PFSK-1 (cell line): ENCODE data around the gene IFI16.

Experiments
- FOXP2 ChIP-seq: optimal IDR thresholded peaks from 2 replicates; pipeline ENCODE3; 2011; ENCODE audit warnings: borderline replicate concordance, control low read depth, inconsistent platforms; ENCODE audit not compliant: insufficient read depth; ENCODE audit errors: extremely low read length, extremely low read depth
- POLR2AphosphoS5 ChIP-seq: IDR thresholded peaks from 2 replicates; pipeline ENCODE4 v1.6.1; 2012; ENCODE audit warnings: low read depth, mild to moderate bottlenecking, control low read depth, low read length, moderate library complexity
- SIN3A ChIP-seq: IDR thresholded peaks from 2 replicates; pipeline ENCODE4 v1.6.1; 2012; ENCODE audit warnings: mild to moderate bottlenecking, low read length, moderate library complexity, borderline replicate concordance; ENCODE audit not compliant: insufficient read depth
- TAF1 ChIP-seq: IDR thresholded peaks from 2 replicates; pipeline ENCODE4 v1.6.1; 2012; ENCODE audit warnings: low read length, control low read depth, borderline replicate concordance; ENCODE audit not compliant: insufficient read depth
- TF ChIP-seq, protein P1 (sequence below), 2 experiments: IDR thresholded peaks; 2 replicates each; pipeline versions ENCODE4 v1.6.1 to v1.8.0; 2011 to 2012; ENCODE audit warnings: low read depth in 2 of 2, low read length in 2 of 2, control low read depth in 1 of 2, inconsistent platforms in 1 of 2, mild to moderate bottlenecking in 1 of 2, moderate library complexity in 1 of 2; ENCODE audit not compliant: insufficient read depth in 1 of 2

Gene IFI16

DNA sequence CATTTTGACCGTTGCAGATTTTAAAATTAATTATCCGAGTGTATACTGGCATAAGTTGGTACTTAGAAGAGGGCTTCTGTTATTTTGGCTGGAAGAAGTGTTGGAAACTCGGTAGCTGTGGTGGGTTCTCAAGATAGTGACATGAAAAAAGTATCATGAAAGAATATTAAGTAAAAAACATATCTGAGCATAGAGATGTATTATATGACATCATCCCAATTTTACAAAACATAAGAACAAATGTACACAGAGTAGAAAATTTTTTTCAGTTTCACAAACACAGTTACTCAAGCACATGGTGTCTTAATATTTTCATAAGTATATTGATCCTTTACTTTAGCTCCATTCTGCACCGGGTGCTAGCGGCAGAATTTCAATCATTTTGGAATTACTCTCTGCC lies 684 bp downstream of the IFI16 start:
- TF ChIP-seq TAF1: no peak
- TF ChIP-seq SIN3A: no peak
- no peak for TF ChIP-seq POLR2AphosphoS5
- TF ChIP-seq FOXP2: no peak
- TF ChIP-seq, protein P1, sequence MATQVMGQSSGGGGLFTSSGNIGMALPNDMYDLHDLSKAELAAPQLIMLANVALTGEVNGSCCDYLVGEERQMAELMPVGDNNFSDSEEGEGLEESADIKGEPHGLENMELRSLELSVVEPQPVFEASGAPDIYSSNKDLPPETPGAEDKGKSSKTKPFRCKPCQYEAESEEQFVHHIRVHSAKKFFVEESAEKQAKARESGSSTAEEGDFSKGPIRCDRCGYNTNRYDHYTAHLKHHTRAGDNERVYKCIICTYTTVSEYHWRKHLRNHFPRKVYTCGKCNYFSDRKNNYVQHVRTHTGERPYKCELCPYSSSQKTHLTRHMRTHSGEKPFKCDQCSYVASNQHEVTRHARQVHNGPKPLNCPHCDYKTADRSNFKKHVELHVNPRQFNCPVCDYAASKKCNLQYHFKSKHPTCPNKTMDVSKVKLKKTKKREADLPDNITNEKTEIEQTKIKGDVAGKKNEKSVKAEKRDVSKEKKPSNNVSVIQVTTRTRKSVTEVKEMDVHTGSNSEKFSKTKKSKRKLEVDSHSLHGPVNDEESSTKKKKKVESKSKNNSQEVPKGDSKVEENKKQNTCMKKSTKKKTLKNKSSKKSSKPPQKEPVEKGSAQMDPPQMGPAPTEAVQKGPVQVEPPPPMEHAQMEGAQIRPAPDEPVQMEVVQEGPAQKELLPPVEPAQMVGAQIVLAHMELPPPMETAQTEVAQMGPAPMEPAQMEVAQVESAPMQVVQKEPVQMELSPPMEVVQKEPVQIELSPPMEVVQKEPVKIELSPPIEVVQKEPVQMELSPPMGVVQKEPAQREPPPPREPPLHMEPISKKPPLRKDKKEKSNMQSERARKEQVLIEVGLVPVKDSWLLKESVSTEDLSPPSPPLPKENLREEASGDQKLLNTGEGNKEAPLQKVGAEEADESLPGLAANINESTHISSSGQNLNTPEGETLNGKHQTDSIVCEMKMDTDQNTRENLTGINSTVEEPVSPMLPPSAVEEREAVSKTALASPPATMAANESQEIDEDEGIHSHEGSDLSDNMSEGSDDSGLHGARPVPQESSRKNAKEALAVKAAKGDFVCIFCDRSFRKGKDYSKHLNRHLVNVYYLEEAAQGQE (IDR thresholded peaks at IDR 0.05; ENCODE audit: insufficient read depth in 1 of 2, low read depth in 2 of 2, low read length in 2 of 2): no peak

DNA sequence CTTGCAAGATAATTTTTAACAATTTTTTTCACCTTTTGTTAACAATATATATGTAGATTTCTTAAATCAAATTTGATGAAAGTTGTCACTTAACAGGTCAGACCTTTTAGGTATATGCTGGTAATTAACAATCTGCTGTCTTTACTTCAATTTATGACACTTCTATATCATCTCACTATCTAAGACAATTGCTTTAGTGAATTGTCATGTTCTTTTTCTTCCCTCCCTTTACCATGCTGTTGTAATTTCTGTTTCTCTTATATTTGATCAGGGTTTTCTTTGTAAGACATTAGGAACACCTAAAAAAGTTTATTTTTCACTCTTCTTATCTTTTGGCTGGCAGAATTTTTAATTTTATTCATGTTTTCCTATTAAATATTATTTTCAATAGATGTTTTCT lies 2.0 kb downstream of the IFI16 start:
- no peak for TF ChIP-seq SIN3A
- TF ChIP-seq FOXP2: no peak
- TF ChIP-seq TAF1: no peak
- TF ChIP-seq POLR2AphosphoS5: no peak
- TF ChIP-seq, protein P1 (IDR thresholded peaks at IDR 0.05; ENCODE audit: insufficient read depth in 1 of 2, low read depth in 2 of 2, low read length in 2 of 2): no peak

DNA sequence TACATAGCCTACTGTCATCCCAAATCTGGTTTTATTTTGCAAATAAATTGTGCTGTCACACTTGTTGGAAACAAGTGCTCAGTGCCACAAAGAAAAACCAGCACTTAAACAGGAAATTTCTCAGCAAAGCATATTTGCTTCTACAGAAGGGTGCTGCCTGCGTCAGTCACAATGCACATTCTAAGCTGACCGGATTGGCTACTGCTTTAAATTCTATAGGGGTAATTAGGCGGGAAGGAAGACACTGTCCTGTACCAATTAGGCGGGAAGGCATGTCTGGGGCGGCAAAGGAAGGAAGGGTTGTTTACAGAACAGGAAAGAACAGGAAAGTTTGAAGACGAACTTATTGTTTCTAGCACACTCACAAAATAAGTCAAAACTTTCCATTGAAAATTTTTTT lies 2.8 kb downstream of the IFI16 start:
- TF ChIP-seq, protein P1 (IDR thresholded peaks at IDR 0.05; ENCODE audit: insufficient read depth in 1 of 2, low read depth in 2 of 2, low read length in 2 of 2): peak in 1 of 2 experiments; percentile 24; a peak in 1 of 4 replicates
- TF ChIP-seq SIN3A (peak; percentile 35; the same call in 1 of the 2 replicates), TAF1 (no peak)

DNA sequence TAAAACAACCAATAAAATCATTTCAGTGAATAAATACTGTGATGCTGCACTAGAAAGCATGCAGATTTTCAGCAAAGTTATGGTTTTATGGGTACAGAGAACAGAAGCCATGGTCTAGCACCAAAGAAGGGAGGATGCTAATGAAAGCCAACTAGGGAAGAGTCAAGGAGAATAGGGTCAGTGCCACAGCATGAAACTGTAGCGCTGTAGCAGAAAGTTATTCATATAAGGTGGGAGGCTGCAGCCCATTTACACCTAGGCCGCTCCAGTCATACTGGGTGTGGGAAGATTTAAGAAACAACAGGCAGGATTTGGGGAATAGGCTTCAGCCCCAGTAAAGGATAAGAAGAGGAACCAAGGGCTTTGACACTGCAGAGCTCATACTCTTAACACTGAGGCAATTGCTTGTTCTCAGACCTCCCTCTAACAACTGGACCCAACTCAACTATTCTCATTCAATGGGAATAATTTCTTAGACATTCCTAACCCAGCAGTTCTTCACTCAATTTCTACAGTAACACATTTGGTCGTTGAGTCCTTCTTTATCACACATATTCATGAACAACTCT lies 4.4 kb downstream of the IFI16 start:
- TF ChIP-seq SIN3A (no peak), FOXP2 (no peak), TAF1 (no peak), POLR2AphosphoS5 (no peak)
- TF ChIP-seq, protein P1 (IDR thresholded peaks at IDR 0.05; ENCODE audit: insufficient read depth in 1 of 2, low read depth in 2 of 2, low read length in 2 of 2): no peak

DNA sequence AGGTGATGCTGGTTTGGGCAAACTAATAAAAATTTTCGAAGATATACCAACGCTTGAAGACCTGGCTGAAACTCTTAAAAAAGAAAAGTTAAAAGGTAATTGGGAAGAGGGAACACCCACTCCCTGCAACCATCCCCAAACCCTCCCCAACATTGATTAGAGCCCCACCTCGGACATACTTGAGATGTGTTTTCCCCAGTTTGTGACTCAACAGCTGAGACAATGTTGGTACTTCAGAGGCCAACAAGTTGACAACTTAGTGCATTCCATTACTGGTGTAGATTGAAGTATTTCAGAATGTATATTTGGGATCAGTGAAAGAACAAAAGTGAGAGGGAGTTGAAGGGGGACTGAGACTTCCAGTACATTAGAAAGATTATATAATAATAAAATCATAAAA lies 5.1 kb downstream of the IFI16 start:
- TF ChIP-seq, protein P1 (IDR thresholded peaks at IDR 0.05; ENCODE audit: insufficient read depth in 1 of 2, low read depth in 2 of 2, low read length in 2 of 2): no peak
- TF ChIP-seq SIN3A: no peak
- no peak for TF ChIP-seq TAF1
- no peak for TF ChIP-seq POLR2AphosphoS5
- no peak for TF ChIP-seq FOXP2
